Measurements from ENCODE around the gene AK3.

GRCh38 chr9:4721736-4722135 lies 19.3 kb downstream of the AK3 start:
- no peak for TF ChIP-seq EZH2 (IDR thresholded peaks at IDR 0.05; ENCODE audit: low read length, unreplicated experiment)
- TF ChIP-seq, protein P1, sequence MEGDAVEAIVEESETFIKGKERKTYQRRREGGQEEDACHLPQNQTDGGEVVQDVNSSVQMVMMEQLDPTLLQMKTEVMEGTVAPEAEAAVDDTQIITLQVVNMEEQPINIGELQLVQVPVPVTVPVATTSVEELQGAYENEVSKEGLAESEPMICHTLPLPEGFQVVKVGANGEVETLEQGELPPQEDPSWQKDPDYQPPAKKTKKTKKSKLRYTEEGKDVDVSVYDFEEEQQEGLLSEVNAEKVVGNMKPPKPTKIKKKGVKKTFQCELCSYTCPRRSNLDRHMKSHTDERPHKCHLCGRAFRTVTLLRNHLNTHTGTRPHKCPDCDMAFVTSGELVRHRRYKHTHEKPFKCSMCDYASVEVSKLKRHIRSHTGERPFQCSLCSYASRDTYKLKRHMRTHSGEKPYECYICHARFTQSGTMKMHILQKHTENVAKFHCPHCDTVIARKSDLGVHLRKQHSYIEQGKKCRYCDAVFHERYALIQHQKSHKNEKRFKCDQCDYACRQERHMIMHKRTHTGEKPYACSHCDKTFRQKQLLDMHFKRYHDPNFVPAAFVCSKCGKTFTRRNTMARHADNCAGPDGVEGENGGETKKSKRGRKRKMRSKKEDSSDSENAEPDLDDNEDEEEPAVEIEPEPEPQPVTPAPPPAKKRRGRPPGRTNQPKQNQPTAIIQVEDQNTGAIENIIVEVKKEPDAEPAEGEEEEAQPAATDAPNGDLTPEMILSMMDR (conservative IDR thresholded peaks at IDR 0.05; ENCODE audit: low read depth, low read length) = no peak
